Large intestine (tissue), 3 donors: ENCODE data around the gene HS3ST3A1. TPM values are rescaled to one million over a fixed set of nuclear protein-coding genes. Genes with fewer than 3 reads are reported as not detected.

ENCODE experiments used
- DNase-seq, 2 donors: peaks; one replicate each; pipeline versions ENCODE4 v3.0.0 to v3.0.0-alpha.2; 2013
- H3K27ac ChIP-seq: one replicate; pipeline ENCODE4 v1.5.1; 2013; ENCODE audit warnings: low read length
- H3K27me3 ChIP-seq: 2 replicates; pipeline ENCODE4 v1.6.1; 2013; ENCODE audit warnings: low read length; ENCODE audit not compliant: control insufficient read depth, insufficient read depth
- H3K36me3 ChIP-seq: 2 replicates; pipeline ENCODE4 v1.6.1; 2013; ENCODE audit warnings: low read length; ENCODE audit not compliant: control insufficient read depth, insufficient read depth
- H3K4me1 ChIP-seq: one replicate; pipeline ENCODE4 v1.6.1; 2013; ENCODE audit warnings: low read length; ENCODE audit not compliant: control insufficient read depth, insufficient read depth
- H3K4me3 ChIP-seq: one replicate; pipeline ENCODE4 v1.5.1; 2013; ENCODE audit warnings: low read length
- H3K9me3 ChIP-seq: one replicate; pipeline ENCODE4 v1.6.1; 2013; ENCODE audit warnings: mild to moderate bottlenecking, low read depth, low read length, moderate library complexity; ENCODE audit not compliant: control insufficient read depth
- WGBS: methylation state at CpG from one replicate; pipeline ENCODE4 v1.1.5; 2013; ENCODE audit warnings: low lambda C conversion rate; ENCODE audit not compliant: insufficient coverage; 5-methylcytosine and 5-hydroxymethylcytosine counted together
- polyA plus RNA-seq: library from polyadenylated mRNA; unstranded; fragments of 120-200 nt; gene quantifications from one replicate; pipeline ENCODE4 v1.2.1, GENCODE V29; 2013

The HS3ST3A1 gene
- polyA plus RNA-seq, 1 donor: 0.27 TPM

DNA sequence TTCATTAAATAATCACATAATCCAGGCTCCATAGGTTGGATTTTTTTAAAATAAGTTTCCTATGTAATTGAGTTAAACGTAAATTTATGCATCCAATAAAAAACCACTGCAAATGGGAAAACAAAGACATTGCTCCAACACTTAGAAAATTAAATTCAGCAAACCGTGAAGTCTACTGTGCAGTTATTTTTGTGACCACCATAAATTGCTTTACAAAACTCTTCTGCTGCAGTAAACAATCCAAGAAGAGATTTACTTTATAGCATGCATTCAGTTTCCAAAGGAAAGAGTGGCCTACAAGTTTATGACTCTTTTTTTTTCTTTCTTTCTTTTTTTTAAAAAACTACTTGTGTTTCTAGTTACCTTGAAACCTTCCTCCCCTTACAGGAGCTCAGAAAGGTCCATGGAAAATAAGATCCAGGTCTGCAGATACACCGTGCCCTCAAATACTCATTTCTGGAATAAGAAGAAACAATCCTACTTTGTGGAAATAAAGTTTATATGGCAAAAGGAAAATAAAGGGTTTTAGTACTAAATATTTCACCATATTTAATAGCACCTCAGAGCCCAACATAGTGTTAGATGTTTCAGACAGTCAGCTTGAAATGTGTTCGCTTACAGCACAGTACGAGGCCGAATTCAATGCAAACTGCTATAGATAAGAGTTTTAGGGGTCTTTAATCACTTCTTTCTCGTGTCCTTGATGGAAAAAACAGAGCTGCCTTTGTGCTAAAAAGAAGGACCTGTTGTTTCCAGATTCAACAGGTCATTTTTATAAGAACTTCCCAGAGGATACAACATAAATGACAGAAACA is 3.2 kb downstream of the HS3ST3A1 start:
- Histone ChIP-seq H3K9me3 (peaks cover 4% of the 10 kb centered on the region), H3K4me1 (no peaks in the 10 kb centered on the region), H3K36me3 (no peaks in the 10 kb centered on the region), H3K27ac (no peak overlapping the region), H3K4me3 (no peak overlapping the region), H3K27me3 (peaks cover 64% of the 10 kb centered on the region)
- no peak for DNase-seq
- 59% methylated on average over 3 of the region's 7 CpGs for WGBS

DNA sequence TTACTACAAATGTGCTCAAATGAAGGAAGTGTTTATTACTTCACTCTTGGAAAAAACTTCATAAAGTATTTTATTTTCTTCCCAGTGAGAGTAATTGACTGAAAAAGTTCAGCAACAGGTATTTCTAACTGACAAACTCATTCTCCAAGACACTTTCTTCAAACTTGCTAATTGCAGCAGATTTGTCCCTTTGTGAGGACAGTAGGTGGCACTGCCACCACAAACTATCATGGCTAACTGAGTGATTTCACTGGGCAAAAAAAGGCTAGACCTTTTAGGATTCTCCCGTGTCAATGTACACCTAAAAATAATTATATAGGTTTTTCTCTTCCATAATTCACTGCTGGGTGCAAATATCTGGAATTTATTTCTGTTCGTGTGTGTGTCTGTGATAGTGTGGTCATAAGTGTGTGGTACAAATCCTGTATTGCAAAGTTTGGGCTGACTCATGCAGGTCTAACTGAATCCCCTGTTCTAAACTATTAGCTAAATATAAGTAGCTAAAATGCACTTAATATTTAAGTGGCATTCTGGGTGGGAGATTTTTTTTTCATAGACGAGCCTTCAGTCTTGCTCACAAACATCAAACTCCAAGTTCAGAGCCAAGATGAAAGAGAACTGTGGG is 3.9 kb downstream of the HS3ST3A1 start:
- Histone ChIP-seq H3K9me3 (peaks cover 4% of the 10 kb centered on the region), H3K27ac (no peak overlapping the region), H3K27me3 (peaks cover 61% of the 10 kb centered on the region), H3K4me3 (no peak overlapping the region), H3K4me1 (no peaks in the 10 kb centered on the region), H3K36me3 (no peaks in the 10 kb centered on the region)
- no peak for DNase-seq
- no CpG with 5 or more reads among the region's 3 CpGs for WGBS

DNA sequence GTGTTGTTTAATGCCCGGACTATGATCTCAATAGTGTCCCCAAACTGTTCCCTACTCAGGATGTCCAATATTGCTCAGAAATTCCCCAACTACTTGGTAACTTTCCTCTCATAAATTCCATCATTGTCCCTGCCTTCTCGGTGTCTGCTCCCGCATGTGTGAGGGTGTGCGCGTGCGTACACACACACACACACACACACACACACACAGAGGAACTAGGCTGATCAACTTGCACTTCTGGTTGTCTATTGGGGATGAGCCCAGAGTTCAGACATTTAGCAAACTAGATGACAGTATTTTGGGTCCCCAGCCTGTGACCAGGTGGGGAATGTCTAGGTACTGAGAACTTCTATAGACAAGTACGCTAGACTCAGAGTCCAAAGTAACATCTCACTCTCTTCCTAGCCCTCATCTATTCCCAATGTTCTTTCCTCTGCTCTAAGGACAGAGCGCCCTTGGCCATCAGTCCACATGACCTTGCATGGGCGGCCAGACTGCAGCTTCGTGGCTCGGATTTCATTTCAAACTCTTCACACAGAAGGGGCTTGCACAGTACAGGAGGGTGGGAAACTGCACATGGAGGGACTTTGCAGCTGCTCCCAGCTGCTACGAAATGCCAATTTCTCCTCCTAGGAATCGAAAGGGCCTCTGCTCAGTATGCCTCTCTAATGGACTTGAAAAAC is 5.3 kb downstream of the HS3ST3A1 start:
- no CpG with 5 or more reads among the region's 13 CpGs for WGBS
- DNase-seq: no peak
- Histone ChIP-seq H3K36me3 (no peaks in the 10 kb centered on the region), H3K27me3 (peaks cover 48% of the 10 kb centered on the region), H3K9me3 (peaks cover 3% of the 10 kb centered on the region), H3K4me1 (no peaks in the 10 kb centered on the region), H3K27ac (no peak overlapping the region), H3K4me3 (no peak overlapping the region)

DNA sequence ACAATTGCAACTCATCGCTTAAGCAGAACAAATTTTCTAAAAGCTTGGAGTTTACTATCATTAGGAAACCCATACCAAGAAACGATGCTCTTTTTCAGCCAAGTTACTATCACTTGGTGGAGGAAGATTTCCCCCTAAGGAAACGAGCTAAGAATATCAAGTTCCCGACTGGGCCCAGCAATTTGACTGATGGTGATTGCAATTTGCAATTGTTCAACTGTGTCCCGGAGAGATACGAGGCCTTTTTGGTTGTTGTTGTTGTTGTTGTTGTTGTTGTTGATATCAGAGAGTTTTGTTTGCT is 6.2 kb downstream of the HS3ST3A1 start:
- WGBS: 81% methylated on average over 3 of the region's 6 CpGs
- Histone ChIP-seq H3K9me3 (no peaks in the 10 kb centered on the region), H3K27me3 (peaks cover 41% of the 10 kb centered on the region), H3K4me1 (no peaks in the 10 kb centered on the region), H3K4me3 (no peak overlapping the region), H3K36me3 (no peaks in the 10 kb centered on the region), H3K27ac (no peak overlapping the region)
- no peak for DNase-seq

DNA sequence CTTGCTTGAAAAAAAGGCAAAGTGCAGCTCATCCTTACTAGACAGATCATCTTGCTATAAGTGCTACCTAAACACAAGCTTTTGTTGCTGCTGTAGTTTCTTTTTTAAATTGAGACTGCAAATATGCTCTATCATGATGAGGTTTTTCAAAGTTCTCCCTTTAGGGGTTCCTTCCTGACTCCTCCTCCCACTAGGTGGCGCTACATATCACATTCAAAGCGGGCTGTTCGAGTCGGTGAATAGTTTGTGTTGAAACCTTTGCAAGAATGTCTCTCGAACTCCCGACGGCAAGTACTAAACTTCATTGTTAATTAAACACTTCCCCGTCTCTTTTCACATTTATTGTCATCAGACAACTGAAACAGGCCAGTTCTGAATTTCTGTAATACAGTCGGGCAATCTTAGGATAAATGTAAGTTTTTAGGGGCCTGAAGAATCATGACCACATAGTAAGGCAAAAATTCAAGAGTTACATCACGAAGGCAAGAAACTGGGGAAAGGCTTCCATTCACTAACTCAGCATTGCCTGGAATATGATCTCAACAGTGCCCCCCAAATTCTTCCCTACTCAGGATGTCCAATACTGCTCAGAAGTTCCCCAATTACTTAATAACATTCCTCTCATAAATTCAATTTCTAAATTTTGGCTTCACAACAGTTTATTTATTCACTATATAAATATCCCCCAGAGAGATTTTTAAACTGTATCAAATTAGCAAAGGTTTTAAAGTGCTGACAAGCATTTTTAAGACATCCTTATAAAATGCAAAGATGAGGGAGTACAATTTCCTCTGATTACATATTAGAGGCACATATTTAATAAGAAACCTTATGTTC is 6.7 kb downstream of the HS3ST3A1 start:
- no peak overlapping the region for H3K4me3 ChIP-seq
- H3K9me3 ChIP-seq: no peaks in the 10 kb centered on the region
- H3K27ac ChIP-seq: no peak overlapping the region
- DNase-seq: peak; percentile 55 to 64
- peaks cover 36% of the 10 kb centered on the region for H3K27me3 ChIP-seq
- no peaks in the 10 kb centered on the region for H3K36me3 ChIP-seq
- no peaks in the 10 kb centered on the region for H3K4me1 ChIP-seq
- WGBS: 8% methylated on average over 2 of the region's 10 CpGs

DNA sequence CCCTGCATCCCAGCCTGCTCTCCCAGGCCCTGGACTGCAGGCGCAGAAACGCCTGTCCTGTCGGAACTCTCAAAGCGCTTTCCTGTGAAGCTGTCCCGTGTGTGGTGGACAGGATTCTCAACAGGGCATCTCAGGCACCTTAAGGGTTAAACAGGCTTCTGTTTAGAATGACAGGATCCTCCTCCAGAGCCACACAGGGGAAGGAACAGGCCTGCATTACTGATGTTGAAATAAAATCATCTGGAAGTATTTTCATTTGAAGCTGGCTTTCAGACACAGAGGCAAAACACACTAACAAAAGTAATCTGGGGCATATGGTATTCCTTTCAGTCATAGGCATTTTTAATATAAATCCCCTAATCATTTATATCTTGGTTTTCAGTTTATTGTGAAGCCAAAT is 7.4 kb downstream of the HS3ST3A1 start:
- DNase-seq: no peak
- H3K27me3 ChIP-seq: peaks cover 32% of the 10 kb centered on the region
- H3K4me1 ChIP-seq: no peaks in the 10 kb centered on the region
- H3K9me3 ChIP-seq: no peaks in the 10 kb centered on the region
- no peaks in the 10 kb centered on the region for H3K36me3 ChIP-seq
- no peak overlapping the region for H3K27ac ChIP-seq
- WGBS: no CpG with 5 or more reads among the region's 5 CpGs
- no peak overlapping the region for H3K4me3 ChIP-seq

DNA sequence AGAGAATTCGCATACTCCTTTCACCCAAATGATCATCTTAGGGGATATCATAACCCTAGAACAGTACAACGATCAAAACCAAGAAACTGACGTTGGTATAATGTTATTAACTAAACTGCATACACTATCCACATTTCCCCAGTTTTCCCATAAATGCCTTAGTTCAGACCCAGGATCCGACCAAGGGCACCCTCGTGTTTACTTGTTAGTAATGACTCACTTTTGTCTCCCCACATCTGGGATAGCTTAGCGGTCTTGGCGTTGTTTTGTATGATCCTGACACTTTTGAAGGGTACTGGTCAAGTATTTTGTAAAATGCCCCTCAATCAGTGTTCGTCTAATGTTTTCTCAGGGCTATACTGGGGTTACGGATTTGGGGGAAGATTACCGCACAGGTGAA is 8.0 kb downstream of the HS3ST3A1 start:
- no peak overlapping the region for H3K27ac ChIP-seq
- peaks cover 31% of the 10 kb centered on the region for H3K27me3 ChIP-seq
- H3K9me3 ChIP-seq: no peaks in the 10 kb centered on the region
- no peaks in the 10 kb centered on the region for H3K4me1 ChIP-seq
- no peak for DNase-seq
- H3K36me3 ChIP-seq: no peaks in the 10 kb centered on the region
- no peak overlapping the region for H3K4me3 ChIP-seq
- WGBS: 59% methylated on average over 3 of the region's 10 CpGs

DNA sequence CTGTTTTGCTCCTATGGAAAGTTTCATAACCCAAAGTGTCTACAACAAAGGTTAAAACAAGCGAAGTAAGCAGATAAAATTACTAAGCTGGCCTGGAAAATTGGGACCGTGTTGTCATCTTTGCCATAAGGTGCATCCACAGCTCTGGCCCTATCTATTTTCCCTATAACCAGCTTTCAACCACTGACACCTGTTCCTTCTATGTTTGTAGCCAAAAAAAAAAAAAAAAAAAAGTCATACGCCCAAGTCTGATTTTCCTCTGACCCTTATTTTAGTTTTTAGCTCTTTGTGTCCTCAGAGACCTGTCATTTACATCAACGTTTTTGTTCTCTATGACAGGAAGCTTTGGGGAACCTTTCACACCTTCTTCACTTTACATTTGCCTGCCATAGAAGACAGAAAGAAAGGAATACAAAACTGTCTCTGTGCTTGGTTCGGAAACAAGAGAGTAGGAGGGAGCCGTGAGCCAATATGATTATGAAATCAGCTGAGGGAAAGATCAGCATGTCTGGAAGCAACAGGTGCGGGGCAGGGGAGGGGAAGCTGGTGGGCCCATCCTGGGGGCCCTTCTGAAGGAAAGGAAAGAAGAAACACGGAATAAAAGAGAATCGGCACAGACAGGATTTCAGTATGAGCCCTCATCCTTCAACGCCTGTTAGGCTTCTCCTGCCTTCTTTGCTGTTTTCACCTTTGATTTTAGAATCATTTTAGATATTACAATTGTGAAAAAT is 8.5 kb downstream of the HS3ST3A1 start:
- no peak overlapping the region for H3K4me3 ChIP-seq
- no peak for DNase-seq
- no peaks in the 10 kb centered on the region for H3K9me3 ChIP-seq
- WGBS: 100% methylated on average over 3 of the region's 10 CpGs
- peaks cover 26% of the 10 kb centered on the region for H3K27me3 ChIP-seq
- no peaks in the 10 kb centered on the region for H3K4me1 ChIP-seq
- no peaks in the 10 kb centered on the region for H3K36me3 ChIP-seq
- H3K27ac ChIP-seq: no peak overlapping the region

DNA sequence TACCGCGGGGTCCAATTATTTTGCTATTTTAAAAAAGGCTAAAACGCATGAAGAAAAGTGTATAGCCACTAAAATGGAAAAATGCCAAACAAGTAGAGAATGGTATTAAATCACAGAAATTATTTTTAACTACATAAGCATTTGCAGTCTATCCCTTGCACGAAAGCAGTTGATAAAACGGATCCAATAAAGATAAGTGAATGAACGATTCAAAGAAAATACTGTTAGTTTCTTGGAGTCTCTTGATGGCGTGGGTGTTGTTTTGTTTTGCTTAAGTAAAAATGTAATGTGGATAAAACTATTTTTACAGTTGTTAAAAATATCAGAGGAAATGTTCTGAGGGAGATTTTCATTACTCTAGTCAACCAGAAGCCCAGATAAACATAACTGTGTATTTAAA is 9.3 kb downstream of the HS3ST3A1 start:
- 72% methylated on average over 7 of the region's 7 CpGs for WGBS
- DNase-seq: no peak
- H3K9me3 ChIP-seq: no peaks in the 10 kb centered on the region

More for the DNA sequence above, 9.3 kb downstream of the HS3ST3A1 start:
- no peaks in the 10 kb centered on the region for H3K36me3 ChIP-seq
- H3K27me3 ChIP-seq: peaks cover 23% of the 10 kb centered on the region
- H3K4me1 ChIP-seq: no peaks in the 10 kb centered on the region
- no peak overlapping the region for H3K4me3 ChIP-seq
- no peak overlapping the region for H3K27ac ChIP-seq
